ENCODE measurements around the gene CDC23.
"Not testable (repeated sequence)": the region's sequence is repeated elsewhere in the genome, so short reads cannot be mapped to it uniquely, and the experiment has no call there.

The CDC23 gene, protein sequence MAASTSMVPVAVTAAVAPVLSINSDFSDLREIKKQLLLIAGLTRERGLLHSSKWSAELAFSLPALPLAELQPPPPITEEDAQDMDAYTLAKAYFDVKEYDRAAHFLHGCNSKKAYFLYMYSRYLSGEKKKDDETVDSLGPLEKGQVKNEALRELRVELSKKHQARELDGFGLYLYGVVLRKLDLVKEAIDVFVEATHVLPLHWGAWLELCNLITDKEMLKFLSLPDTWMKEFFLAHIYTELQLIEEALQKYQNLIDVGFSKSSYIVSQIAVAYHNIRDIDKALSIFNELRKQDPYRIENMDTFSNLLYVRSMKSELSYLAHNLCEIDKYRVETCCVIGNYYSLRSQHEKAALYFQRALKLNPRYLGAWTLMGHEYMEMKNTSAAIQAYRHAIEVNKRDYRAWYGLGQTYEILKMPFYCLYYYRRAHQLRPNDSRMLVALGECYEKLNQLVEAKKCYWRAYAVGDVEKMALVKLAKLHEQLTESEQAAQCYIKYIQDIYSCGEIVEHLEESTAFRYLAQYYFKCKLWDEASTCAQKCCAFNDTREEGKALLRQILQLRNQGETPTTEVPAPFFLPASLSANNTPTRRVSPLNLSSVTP

DNA sequence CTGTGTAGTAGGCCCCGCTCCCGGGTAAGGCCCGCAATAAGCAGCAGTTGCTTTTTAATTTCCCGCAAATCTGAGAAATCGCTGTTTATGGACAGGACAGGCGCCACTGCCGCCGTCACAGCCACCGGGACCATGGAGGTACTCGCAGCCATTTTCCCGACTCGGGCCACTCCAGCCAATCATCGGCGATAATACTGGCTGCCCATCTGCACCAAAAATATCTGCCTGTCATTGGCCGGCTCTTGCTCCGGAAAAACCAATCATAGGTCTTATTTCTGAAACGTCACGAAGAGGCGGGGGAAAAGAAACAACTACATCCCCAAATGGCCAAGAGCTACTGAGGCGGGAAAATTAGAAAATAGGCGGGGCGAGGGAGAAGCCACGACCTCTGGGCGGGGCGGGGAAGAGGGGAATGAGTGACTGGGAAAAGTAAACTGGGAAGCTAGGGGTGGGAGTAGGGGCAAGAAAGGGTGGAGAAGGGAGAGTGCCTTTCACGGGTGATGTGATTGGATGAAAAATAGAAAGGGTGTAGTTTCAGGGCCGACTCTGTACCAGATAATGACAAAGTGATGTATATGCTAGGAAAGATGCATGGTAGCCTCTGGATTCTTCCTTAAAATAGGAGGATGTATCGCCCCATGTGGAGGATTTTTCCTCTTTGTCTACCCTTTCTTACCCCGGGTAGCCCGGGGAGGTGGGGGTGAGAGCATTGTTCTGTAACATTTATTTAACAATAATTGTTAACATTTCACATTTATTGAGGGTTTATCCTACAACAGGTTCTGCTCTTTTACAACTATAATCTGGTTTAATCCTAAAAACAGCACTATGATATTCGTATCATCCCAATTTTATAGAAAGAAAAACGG is at the start of gene CDC23:
TSS of gene CDC23 (minus strand) at position 163 of the 869 bp plus-strand sequence. CDS start at position 152, 11 bp downstream.
- peak; percentile 99 for DNase-seq (ENCODE audit: low spot score)

DNA sequence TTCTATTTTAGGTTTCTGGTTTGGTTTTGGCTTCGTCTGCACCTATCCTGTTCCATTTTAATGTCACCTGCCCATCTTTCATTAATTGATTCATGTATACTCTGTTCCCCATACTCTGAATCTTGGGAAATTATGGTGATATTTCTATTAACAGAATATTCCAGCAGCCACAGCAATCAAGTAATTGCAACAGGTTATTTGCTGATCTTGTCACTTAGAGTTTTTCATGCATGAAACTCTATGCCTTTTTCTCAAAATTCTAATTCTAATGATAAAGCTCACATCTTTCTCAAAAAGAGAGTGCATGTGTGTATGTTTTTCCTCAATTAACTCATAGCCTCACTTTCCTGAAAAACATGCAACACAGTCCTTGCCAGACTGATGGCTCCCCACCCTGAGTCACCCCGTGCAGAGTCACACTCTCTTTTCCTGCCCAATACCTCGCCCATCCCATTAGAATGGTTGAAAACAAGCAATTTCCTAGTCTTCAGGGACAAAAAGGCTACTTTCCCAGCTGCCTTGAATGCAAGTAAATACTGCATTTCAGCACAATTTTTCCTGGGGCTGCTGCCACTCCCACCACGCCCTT is 45.7 kb upstream of the CDC23 start:
- no peak for DNase-seq (ENCODE audit: low spot score)

DNA sequence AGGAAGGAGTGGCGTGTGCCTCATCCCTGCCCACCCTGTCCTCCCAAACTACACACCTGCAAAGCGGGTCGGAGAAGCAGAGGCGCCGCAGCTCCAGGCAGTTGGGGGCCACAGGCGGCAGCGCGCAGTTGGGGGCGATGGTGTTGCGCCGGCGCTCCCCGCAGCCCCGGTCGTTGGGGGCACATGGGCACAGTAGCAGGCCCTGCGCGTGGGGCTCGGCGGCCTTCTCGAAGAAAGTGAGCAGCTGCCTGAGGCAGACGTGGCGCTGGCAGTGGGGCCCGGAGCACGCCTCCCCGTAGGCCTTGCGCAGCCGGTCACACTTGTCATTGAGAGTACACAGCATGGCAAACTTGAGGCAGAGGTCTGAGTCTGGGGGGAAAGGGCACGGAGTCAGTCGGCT is 44.5 kb upstream of the CDC23 start:
- DNase-seq (ENCODE audit: low spot score), result no peak

DNA sequence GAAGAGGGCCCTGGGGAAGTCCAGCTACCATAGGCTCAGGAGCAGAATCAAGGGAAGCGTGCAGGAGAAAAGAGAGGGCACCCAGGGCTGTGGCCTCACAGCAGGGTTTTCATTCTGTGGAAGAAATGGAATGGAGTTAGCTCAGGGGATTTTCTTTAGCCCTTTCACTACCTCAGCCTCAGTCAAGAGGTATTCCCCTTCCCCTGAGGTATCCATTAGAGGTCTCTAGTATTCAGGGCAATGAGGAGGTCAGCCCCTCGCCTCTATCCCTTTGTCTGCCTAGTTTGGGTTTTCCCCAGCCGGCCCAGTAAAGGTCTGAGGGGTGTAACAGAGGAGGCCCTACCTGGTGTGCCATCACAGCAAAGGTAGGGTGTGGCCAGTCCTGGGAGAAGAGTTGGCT is 39.8 kb upstream of the CDC23 start:
- no peak for DNase-seq (ENCODE audit: low spot score)

DNA sequence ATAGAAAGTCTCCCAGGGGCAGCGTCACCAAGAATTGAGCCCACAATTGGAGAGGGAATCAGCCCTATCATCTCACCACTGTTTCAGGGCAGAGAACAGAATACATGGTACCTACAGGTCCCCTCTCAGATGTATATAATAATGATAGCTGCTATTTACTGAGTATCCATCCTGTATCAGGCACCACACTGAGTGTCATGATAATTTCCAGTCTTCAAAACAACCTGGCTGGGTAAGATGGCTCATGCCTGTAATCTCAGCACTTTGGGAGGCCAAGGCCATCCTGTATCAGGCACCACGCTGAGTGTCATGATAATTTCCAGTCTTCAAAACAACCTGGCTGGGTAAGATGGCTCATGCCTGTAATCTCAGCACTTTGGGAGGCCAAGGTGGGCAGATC is 34.7 kb upstream of the CDC23 start:
- DNase-seq (ENCODE audit: low spot score), result not testable (repeated sequence)

DNA sequence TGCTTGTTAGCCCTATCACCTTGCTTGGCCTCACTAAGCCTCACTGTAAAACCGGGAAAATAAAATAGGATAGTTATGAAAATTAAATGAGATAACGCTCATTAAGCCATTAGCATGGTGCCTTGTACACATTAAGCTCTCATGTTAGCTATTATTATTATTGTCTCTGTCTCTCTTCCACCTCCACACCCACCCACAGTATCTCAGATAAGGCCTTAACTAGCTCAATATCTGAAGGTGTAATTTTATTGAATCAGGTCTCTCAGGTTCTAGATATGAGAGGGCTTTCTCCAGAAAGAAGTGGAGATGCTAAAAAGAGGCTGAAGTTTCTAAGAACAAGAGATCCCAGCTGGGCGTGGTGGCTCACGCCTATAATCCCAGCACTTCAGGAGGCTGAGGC is 33.7 kb upstream of the CDC23 start:
- DNase-seq (ENCODE audit: low spot score), result no peak

DNA sequence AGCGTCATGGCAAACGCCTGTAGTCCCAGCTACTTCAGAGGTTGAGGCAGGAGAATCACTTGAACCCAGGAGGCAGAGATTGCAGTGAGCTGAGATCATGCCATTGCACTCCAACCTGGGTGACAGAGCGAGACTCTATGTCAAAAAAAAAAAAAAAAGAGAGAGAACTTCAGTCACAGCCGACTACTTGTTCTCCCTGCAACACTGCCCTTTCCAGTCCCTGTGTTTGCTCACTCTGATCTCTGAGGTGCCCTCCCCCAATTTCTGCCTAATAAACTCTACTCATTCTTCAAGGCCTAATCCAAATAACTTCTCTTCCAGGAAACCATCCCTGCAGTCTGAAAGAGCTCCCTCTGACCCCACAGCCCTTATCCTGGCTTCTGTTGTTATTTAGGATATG is 33.2 kb upstream of the CDC23 start:
- no peak for DNase-seq (ENCODE audit: low spot score)

DNA sequence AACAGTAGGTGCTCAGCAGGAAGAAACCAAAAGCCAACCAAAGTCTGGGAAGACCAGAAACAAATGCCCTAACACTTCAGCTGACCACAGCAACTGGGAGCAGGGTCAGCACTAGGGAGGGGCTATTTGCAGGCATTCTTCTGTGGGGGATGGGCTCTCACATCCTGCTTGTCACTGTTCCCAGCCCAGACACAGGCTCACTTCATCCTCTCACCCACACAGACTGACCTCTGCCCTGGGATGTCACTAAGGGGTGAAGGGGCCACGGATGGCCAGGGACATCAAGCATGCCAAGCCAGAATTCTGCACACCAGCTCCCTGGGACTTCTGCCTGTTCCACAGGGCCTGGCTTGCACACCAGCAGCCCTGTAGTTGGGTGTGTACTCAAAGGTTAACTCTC is 32.6 kb upstream of the CDC23 start:
- DNase-seq (ENCODE audit: low spot score), result no peak

DNA sequence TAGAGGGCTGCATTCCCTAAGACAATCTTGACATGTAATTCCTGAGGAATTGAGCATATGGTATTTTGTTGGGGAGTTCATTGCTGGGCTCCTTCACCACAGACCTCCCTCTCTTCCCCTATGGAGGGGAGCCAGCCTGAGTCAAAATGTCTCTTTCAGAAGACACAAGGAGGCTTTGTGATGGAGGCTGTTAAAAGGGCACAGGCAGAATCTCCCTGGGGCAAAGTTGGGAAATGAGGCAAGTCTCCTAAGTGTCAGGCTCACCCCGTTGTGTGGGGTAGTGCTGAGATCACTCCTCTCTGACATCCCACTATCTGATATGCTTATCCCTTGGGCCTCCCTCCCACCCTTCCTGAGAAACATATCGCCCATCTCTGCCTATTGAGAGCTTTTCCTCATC is 30.7 kb upstream of the CDC23 start:
- no peak for DNase-seq (ENCODE audit: low spot score)

DNA sequence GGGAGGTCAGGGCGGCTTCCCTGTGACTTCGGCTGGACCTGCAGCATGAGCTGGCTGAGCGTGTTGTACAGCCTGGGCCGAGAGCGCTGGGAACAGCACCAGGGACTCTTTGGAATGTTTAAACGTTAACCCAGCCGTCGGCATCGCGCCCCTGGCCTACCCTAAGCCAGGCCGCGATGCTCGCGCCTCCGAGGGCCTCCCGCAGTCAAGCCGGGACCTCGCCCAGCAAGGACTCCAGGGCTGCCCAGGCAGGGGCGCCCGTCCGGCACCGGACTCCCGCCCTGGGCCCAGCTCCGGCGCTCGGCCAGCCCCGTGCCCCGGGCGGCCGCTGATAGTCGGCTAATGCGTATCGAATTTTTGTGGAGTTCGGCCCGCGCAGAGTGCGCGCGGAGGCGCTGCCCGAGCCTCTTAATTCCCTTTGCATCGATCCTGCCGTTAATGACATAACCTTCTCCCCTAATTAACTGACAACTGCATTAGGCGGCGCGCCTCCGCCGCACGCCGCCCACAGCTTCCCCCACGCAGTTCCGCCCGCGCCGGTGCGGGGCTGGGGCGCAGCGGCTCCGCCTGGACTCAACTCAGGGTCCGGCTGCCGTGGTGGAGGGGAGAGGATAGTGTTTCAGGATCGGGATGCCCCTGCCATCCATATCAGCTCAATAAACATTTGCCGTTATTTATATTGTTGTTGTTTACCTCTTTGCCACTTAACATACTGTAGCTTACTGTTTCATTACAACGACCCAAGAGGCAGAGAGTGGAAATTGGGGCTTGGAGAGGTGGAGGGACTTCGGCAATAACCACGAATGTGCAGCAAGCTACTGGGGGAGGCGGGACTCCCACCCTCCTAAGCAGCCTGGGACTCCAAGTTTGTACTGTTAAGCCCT is 28.8 kb upstream of the CDC23 start:
- no peak for DNase-seq (ENCODE audit: low spot score)

DNA sequence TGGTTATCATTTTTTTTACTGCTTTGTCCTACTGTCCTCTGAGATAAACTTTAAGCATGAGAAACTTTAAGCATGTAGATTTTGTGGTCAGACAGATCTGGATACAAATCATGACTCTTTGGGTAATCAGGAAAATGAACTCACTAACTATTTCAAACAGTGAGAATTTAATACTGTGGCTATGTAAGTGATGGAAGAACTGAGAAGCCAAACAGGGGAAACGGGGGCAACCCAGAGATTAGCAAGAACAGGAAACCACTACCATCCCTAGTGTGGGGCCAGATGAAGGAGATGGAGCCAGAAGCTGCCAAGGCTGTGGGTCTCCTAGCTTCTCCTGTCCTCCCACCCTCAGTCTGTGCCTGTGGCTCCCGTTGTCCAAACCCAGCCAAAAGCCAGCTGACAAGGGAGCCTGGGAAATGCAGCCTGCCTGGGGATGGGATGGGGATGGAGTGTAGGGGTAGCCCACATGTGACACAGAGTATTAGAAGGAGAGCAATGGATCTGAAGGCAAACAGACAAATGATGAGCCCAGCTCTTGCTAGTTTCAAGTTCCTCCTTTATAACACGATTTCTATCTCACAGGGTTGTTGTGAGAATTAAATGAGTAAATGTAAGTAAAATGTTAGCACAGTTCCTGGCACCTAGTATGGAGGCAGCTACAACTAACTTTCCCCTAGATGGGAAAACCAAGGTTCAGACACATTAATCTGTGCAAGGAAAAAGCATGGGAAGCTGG is 27.7 kb upstream of the CDC23 start:
- DNase-seq (ENCODE audit: low spot score), result no peak

DNA sequence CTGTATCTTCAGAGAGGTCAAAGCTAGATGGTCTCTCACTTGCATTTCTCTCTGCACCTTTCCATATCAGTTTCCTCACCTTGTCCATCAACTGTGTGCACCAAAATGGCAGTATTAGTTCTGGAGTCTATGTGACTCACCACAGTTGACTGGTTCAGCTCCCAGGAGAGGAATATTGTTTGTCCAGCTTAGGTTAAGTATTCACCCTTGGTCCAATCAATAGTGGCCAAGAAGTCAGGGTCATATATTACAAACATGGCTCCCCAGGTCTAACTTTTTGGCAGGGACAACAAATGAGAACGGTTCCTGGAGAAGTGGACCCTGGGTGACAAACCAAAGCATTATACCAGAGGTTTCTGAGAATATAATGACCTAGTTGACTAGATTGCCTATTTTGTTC is 24.9 kb upstream of the CDC23 start:
- DNase-seq (ENCODE audit: low spot score), result no peak

DNA sequence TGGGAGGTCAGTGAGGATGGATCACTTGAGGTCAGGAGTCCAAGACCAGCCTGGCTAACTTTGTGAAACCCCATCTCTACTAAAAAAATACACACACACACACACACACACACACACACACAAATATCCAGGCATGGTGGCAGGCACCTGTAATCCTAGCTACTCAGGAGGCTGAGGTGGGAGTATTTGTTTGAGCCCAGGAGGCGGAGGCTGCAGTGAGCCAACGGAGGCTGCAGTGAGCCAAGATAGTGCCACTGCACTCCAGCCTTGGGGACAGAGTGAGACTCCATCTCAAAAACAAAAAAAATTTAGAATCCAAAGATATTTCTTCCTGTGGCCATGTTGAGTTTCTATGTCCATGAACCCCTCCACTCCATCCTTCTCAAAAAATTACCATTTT is 21.5 kb upstream of the CDC23 start:
- DNase-seq (ENCODE audit: low spot score), result no peak

DNA sequence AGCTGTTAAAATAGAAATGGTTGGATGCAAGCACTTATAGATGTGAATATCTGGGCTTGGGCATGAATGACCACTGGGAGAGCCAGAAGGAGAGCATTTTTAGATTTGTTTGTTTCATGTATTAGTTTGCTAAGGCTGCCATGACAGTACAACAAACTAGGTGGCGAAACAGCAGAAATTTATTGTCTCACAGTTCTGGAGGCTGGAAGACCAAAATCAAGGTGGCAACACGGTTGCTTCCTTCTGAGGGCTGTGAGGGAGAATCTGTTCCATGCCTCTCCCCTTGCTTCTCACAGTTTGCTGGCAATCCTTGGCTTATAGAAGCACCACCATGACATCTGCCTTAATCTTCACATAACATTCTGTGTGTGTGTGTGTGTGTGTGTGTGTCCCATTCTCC is 20.2 kb upstream of the CDC23 start:
- no peak for DNase-seq (ENCODE audit: low spot score)

DNA sequence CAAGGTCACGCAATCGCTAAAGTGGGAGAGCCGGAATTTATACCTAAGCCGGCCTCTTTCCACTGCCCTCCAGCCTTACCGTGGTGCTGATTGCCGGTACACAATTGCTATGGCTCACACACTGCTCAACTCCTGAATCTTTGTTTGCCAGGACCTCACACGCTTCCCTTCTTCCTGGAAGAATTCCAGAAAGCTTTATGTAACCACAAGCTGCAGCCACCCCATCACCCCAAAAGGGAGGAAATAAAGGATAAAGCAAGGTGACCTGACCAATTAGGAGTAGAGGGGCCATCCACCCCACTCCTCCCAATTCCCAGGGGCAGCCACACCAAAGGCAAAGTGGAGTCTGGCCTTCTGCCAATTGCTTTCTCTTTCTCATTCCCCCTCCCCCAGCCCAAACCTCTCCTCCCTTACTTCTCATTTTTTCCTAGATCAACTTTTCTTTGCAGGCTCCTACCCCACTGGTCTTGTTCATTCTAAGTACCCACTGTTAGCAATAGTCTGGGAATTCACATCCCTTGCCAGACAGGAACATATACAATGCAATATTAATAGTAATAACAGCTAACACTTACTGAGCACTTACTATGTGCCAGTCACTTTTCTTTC is 18.0 kb upstream of the CDC23 start:
- DNase-seq (ENCODE audit: low spot score), result no peak

DNA sequence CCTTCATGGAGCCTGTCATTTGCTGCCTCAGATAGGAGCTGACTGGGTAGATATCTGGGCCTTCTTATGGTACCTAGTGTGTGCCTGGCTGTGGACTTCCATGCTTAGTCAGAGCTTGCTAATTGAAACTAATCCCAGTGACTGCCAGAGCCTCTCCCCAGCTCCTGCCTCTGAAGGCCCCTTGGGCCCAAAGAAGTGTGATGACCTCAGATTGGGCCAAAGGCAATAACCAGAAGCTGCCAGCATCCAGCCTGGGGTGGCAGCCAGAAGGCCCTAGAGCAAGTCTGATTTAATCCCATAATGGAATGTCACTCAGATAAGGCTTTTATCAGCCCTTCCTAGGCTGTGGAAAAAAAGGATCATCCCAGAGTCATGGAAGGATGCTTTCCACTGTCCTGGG is 17.1 kb upstream of the CDC23 start:
- peak; percentile 23 for DNase-seq (ENCODE audit: low spot score)

DNA sequence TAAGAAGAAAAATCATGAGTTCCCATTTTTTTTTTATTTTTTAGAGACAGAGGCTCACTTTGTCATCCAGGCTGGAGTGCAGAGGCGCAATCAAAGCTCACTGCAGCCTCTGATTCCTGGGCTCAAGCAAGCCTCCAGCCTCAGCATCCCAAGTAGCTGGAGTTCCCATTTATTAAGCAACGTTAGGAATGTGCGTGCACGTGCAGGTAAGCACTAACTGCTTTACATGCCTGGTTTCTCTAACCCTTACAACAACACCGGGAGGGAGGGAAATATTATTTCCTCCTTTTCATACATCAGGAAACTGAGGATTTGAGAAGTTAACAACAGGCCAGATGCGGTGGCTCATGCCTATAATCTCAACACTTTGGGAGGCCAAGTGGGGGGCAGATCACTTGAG is 16.3 kb upstream of the CDC23 start:
- DNase-seq (ENCODE audit: low spot score), result no peak

DNA sequence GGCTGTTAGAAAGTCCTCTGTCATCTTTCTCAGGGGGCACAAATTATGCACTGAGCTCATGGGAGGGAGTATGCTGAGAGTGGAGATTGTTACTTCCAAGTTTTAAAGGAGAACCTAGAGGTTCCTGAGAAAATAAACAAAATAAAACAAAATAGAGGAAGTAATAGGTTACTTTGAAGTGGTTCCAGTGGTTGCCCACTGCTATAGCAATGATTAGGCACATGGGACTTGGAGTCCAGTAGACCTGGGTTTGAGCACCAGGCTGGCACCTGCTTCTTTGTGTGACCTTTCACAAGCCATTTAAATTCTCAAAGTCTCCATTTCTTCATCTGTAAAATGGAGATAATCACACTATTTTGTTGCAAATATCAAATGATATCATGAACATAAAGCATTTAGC is 13.8 kb upstream of the CDC23 start:
- DNase-seq (ENCODE audit: low spot score), result no peak

DNA sequence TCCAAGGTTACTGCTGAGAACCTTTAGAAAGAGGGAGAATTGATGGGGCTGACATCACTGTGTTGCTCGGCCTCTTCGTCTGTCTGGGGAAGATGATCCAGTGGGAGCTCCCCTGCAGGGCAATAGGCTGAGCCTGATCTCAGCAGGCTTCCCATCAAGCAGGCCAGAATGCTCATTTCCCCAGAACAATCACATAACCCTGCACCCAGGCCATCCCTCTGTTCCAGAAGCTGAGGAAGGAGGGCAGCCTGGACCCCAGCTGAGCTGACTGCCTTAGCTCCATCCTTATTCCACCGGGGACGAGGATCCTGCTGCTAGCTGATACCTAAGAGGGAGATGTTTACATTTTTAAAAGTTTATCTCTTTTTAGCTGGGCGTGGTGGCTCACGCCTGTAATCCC is 11.6 kb upstream of the CDC23 start:
- no peak for DNase-seq (ENCODE audit: low spot score)

DNA sequence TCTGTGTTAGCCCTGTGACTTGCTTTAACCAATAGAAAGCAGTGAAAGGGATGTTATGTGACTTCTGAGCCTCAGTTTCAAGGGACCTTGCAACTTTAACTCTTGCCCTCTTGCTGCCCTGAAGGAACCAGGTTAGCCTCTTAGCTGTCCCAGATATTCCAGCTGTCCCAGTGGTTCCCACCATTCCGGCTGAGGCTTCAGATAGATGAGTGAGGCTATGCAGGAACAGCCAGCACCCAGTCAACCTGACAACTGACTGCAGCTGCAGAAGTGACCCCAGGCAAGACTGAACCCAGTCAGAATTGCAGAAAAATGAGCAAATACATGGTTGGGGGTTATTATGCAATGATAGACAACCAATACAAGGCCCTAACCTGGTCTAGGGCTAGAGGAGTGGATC is 10.4 kb upstream of the CDC23 start:
- DNase-seq (ENCODE audit: low spot score), result no peak
